ENCODE data around the gene USP3. TPM values are rescaled to one million over a fixed set of nuclear protein-coding genes. Genes with fewer than 3 reads are reported as not detected.

USP3 gene
- total RNA-seq, 2 donors from 2014 or later = 44.2 to 45.8 TPM

DNA sequence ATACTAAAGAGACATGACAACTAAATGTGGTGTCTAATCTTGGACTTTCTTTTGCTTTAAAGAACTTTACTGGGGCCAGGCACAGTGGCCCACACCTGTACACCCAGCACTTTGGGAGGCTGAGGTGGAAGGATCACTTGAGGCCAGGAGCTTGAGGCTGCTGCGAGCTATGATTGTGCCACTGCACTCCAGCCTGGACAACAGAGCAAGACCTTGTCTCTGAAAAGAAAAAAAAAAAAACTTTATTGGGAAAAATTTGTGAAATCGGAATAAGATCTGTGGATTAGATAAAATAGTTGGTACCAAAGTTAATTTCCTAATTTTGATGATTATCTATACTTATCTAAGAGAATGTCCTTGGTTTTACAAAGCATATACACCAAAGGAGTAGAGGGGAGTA lies 34.4 kb upstream of the USP3 start:
- DNase-seq (ENCODE audit: low spot score) = no peak
- WGBS = 96% methylated on average over 2 of the region's 2 CpGs

GRCh38 chr15:63473007-63473748 lies 31.2 kb upstream of the USP3 start:
- peaks cover 13% of the 10 kb centered on the region for H3K4me1 ChIP-seq (replicated peaks)
- 72% methylated on average over 9 of the region's 9 CpGs for WGBS
- DNase-seq (ENCODE audit: low spot score) = peak; percentile 36
- H3K4me3 ChIP-seq = no peak overlapping the region
- H3K9me3 ChIP-seq = no peaks in the 10 kb centered on the region
- H3K27ac ChIP-seq = peak overlapping the region; percentile 81 to 95
- intact Hi-C loops (cut with DNase I) = no loop called here
- H3K36me3 ChIP-seq = no peaks in the 10 kb centered on the region
- H3K27me3 ChIP-seq (replicated peaks; ENCODE audit: insufficient read depth) = no peaks in the 10 kb centered on the region
- TF ChIP-seq POLR2AphosphoS5 (IDR thresholded peaks at IDR 0.05) = peak; percentile 71
- no peak for TF ChIP-seq POLR2A (IDR thresholded peaks at IDR 0.05)
- no peak for TF ChIP-seq CTCF (IDR thresholded peaks at IDR 0.05)

More for the DNA sequence above, 34.4 kb upstream of the USP3 start:
- Histone ChIP-seq H3K27me3 (replicated peaks; ENCODE audit: insufficient read depth) (no peaks in the 10 kb centered on the region), H3K36me3 (no peaks in the 10 kb centered on the region), H3K9me3 (no peaks in the 10 kb centered on the region), H3K4me1 (replicated peaks) (peaks cover 13% of the 10 kb centered on the region), H3K4me3 (no peak overlapping the region), H3K27ac (no peak overlapping the region)
- TF ChIP-seq CTCF (IDR thresholded peaks at IDR 0.05) (no peak), POLR2A (IDR thresholded peaks at IDR 0.05) (no peak), POLR2AphosphoS5 (IDR thresholded peaks at IDR 0.05) (no peak)
- intact Hi-C loops (cut with DNase I) = loop anchor here (5.0 kb wide), 1 partner anchor 32 kb away; the partner anchor contains the start of gene USP3

- Histone ChIP-seq H3K4me3 (no peak overlapping the region), H3K9me3 (no peaks in the 10 kb centered on the region), H3K4me1 (replicated peaks) (peaks cover 13% of the 10 kb centered on the region), H3K36me3 (no peaks in the 10 kb centered on the region), H3K27me3 (replicated peaks; ENCODE audit: insufficient read depth) (no peaks in the 10 kb centered on the region), H3K27ac (peak overlapping the region; percentile 81 to 95)
- TF ChIP-seq POLR2A (IDR thresholded peaks at IDR 0.05) = no peak
- no peak for TF ChIP-seq CTCF (IDR thresholded peaks at IDR 0.05)
- no peak for TF ChIP-seq POLR2AphosphoS5 (IDR thresholded peaks at IDR 0.05)
- intact Hi-C loops (cut with DNase I) = no loop called here
- 100% methylated on average over 1 of the region's 1 CpG for WGBS
- DNase-seq (ENCODE audit: low spot score) = no peak
These were observed 30.7 kb upstream of the USP3 start for GRCh38 chr15:63473749-63473998.

DNA sequence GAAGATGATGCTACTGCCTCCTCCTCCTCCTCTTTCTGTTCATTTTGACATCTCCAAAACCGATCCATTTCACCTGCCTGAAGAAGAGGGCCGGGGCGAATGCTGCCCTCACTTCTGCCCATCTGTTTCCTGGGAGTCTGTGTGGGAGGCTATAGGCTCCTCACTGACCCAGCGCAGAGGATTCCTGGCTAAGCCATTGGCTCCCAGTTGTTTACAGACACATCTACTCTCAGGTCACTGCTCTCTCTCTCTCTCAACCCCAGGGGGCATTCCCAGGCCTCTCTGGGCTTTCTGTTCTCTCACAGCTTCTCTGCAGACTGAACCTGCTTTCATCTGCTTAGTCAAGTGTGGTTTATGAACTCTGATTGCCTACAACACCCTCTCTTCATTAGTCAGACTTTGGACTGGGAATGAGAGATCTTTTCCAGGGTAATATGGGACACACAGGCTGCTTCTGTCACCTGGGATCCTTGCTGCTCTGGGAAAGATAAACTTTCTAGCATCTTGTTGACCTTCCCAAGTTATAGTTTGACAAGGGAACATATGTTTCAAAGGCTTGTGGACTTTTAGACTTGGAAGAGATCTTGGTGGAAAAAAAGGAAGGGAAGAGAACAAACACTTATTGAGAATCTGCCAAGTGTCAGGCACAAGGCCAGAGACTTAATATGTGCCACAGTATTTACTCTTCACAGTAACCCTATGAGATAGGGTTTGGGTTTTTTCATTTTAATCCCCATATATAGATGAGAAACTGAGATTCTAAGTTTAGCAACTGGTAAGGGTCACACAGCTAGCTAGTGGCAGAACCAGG lies 30.2 kb upstream of the USP3 start:
- Histone ChIP-seq H3K36me3 (no peaks in the 10 kb centered on the region), H3K27me3 (replicated peaks; ENCODE audit: insufficient read depth) (no peaks in the 10 kb centered on the region), H3K4me1 (replicated peaks) (peaks cover 13% of the 10 kb centered on the region), H3K9me3 (no peaks in the 10 kb centered on the region), H3K27ac (peak overlapping the region; percentile 81 to 95), H3K4me3 (no peak overlapping the region)
- WGBS = 14% methylated on average over 4 of the region's 4 CpGs
- intact Hi-C loops (cut with DNase I) = no loop called here
- peak; percentile 86 for DNase-seq (ENCODE audit: low spot score)
- TF ChIP-seq POLR2AphosphoS5 (IDR thresholded peaks at IDR 0.05) (peak; percentile 91), CTCF (IDR thresholded peaks at IDR 0.05) (no peak), POLR2A (IDR thresholded peaks at IDR 0.05) (no peak)
